Measurements from ENCODE around the gene MAD2L1. TPM values are rescaled to one million over a fixed set of nuclear protein-coding genes. Genes with fewer than 3 reads are reported as not detected.

MAD2L1 gene
- total RNA-seq, 2 donors from 2014 or later, result 37.8 to 43.6 TPM

GRCh38 chr4:120049732-120050494 lies 16.7 kb downstream of the MAD2L1 start:
- Mint-ChIP-seq H3K27me3 (no peaks in the 10 kb centered on the region), H3K4me1 (ENCODE audit: low read depth in 2 of 2) (peaks cover 3 to 5% of the 10 kb centered on the region in 2 donors), H3K9me3 (no peaks in the 10 kb centered on the region), H3K36me3 (no peaks in the 10 kb centered on the region), H3K27ac (peak overlapping the region in 1 of 2 donors; percentile 77), H3K4me3 (peak overlapping the region; percentile 28)
- peak; percentile 84 to 89 for ATAC-seq
- peak; percentile 74 for DNase-seq (ENCODE audit: low spot score)

DNA sequence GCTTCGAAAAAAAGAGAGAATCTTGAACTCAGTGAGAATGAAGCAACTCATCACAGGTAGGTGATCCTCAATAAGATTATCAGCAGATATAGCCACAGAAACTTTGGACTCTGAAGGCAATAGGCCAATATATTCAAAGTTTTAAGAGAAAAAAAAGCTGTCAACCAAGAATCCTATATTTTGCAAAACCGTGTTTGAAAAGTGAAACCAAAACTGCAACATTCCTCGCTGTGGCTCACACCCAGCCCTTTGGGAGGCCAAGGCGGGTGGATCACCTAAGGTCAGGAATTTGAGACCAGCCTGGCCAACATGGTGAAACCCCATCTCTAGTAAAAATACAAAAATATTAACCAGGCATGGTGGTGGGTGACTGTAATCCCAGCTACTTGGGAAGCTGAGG lies 22.8 kb downstream of the MAD2L1 start:
- no peak for ATAC-seq
- no peak for DNase-seq (ENCODE audit: low spot score)
- Mint-ChIP-seq H3K36me3 (peaks cover 7% of the 10 kb centered on the region), H3K4me1 (ENCODE audit: low read depth in 2 of 2) (no peaks in the 10 kb centered on the region), H3K4me3 (no peak overlapping the region), H3K27ac (no peak overlapping the region), H3K27me3 (peaks cover 4 to 7% of the 10 kb centered on the region in 2 donors), H3K9me3 (peaks cover 4% of the 10 kb centered on the region)

DNA sequence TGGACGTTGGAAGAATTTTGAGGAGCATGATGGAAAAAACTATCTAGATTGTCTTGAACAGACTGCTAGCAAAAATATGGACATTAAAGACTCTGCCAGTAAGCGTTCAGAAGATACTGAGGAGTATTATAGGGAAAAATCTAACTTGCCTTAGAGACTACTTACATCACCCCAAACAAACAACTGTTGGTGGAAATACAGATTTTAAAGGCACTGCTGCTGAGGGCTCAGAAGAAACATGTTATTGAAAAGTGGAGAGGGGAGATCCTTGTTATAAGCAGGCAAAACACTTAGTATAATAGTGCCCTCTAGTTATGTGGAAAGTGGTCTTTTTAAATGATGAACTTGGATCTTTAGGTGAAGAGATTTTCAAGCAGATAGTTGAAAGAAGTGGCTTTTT lies 29.2 kb downstream of the MAD2L1 start:
- H3K9me3 Mint-ChIP-seq, result no peaks in the 10 kb centered on the region
- DNase-seq (ENCODE audit: low spot score) (no peak), ATAC-seq (no peak)
- H3K4me3 Mint-ChIP-seq, result no peak overlapping the region
- no peak overlapping the region for H3K27ac Mint-ChIP-seq
- peaks cover 28 to 36% of the 10 kb centered on the region in 2 donors for H3K27me3 Mint-ChIP-seq
- H3K36me3 Mint-ChIP-seq, result no peaks in the 10 kb centered on the region
- H3K4me1 Mint-ChIP-seq (ENCODE audit: low read depth in 2 of 2), result no peaks in the 10 kb centered on the region

DNA sequence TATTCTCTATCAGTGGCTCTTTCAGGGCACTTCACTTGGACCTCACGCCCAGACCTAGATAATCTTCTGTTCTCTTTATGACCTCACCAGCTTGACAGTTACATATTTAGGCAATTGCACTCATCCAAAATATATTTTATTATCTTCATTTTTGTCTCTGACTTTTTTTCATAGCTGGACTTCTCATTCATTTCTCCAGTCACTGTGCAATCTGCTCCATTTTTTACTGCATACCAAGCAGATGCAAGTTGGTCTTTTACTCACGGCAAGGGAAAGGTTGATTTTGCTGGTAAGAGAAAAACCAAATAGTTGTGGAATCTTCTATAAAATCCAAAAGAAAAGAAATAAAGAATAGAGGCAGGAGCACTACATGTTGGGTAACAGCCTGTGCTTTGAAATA lies 31.7 kb downstream of the MAD2L1 start:
- Mint-ChIP-seq H3K27ac (no peak overlapping the region), H3K4me1 (ENCODE audit: low read depth in 2 of 2) (no peaks in the 10 kb centered on the region), H3K27me3 (peaks cover 27 to 33% of the 10 kb centered on the region in 2 donors), H3K36me3 (no peaks in the 10 kb centered on the region), H3K9me3 (no peaks in the 10 kb centered on the region), H3K4me3 (no peak overlapping the region)
- DNase-seq (ENCODE audit: low spot score), result no peak
- no peak for ATAC-seq

DNA sequence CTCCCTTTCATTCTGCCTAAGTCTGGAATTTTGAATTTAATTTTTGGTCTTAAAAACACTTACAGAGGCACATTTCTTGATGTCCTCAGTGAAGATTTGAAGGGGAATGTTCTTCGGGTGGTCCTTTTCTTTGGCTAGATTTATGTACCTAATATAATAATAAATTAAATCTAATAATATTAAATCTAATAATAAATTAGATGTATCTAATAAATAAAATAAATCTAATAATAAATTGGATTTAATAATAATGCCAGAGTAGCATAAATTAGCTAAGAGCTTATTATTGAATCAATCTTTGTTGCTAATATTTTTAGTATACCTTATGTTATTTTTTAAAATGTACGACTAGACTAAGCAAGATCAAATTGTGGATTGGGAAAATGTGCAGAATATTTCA lies 39.8 kb downstream of the MAD2L1 start:
- H3K27me3 Mint-ChIP-seq, result peaks cover 4 to 9% of the 10 kb centered on the region in 2 donors
- H3K9me3 Mint-ChIP-seq, result no peaks in the 10 kb centered on the region
- H3K4me1 Mint-ChIP-seq (ENCODE audit: low read depth in 2 of 2), result no peaks in the 10 kb centered on the region
- no peak for ATAC-seq
- H3K36me3 Mint-ChIP-seq, result no peaks in the 10 kb centered on the region
- no peak overlapping the region for H3K27ac Mint-ChIP-seq
- no peak for DNase-seq (ENCODE audit: low spot score)
- H3K4me3 Mint-ChIP-seq, result no peak overlapping the region

DNA sequence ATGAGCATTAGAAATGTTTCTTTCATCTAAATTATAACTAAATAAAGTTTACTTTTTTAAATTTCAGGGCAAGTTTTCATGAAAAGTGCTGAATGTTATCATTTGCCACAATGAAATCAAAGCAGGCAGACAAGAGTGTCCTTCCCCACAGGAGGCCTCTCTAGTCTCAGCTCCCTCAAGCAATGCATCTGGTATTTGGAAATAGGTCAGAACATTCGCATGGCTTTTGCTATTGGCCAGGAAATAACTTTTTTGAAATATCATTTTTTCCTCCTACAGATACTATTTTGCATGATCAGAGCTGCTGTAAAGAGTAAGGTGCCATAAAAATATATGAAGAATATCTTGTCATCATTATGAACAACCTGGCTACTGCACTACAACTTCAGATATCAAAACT lies 41.1 kb downstream of the MAD2L1 start:
- Mint-ChIP-seq H3K4me1 (ENCODE audit: low read depth in 2 of 2) (no peaks in the 10 kb centered on the region), H3K9me3 (no peaks in the 10 kb centered on the region), H3K4me3 (no peak overlapping the region), H3K36me3 (no peaks in the 10 kb centered on the region), H3K27ac (no peak overlapping the region), H3K27me3 (peaks cover 2 to 9% of the 10 kb centered on the region in 2 donors)
- ATAC-seq, result no peak
- DNase-seq (ENCODE audit: low spot score), result no peak

DNA sequence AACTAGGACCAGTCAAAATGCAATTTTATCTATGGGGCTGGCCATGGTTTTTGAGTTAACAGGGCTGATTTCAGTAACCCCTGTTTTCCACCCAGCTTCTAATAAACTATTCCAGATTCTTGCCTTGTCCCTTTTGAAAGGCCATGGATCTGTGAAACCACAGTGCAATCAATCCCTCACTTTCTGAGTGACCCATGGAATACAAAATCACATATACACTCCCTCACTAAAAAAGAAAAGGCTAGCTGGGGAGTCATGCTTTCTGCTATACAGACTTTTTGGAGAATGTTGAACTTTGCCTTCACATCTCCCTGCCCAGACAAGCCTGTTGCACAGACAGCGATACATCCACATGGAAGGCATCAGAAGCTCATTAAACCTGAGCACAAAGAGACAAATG lies 47.9 kb downstream of the MAD2L1 start:
- Mint-ChIP-seq H3K9me3 (peaks cover 5% of the 10 kb centered on the region), H3K4me1 (ENCODE audit: low read depth in 2 of 2) (no peaks in the 10 kb centered on the region), H3K36me3 (no peaks in the 10 kb centered on the region), H3K27me3 (peaks cover 0 to 29% of the 10 kb centered on the region in 2 donors), H3K4me3 (no peak overlapping the region), H3K27ac (no peak overlapping the region)
- no peak for DNase-seq (ENCODE audit: low spot score)
- ATAC-seq, result no peak

- ATAC-seq, result no peak
- Mint-ChIP-seq H3K4me1 (ENCODE audit: low read depth in 2 of 2) (no peaks in the 10 kb centered on the region), H3K27me3 (peaks cover 0 to 30% of the 10 kb centered on the region in 2 donors), H3K27ac (no peak overlapping the region), H3K36me3 (no peaks in the 10 kb centered on the region), H3K4me3 (no peak overlapping the region), H3K9me3 (peaks cover 5% of the 10 kb centered on the region)
- DNase-seq (ENCODE audit: low spot score), result no peak
Measured at GRCh38 chr4:120017939-120018692, 48.5 kb downstream of the MAD2L1 start.

GRCh38 chr4:120011725-120012124 lies 54.9 kb downstream of the MAD2L1 start:
- DNase-seq (ENCODE audit: low spot score) (no peak), ATAC-seq (no peak)
- peaks cover 0 to 27% of the 10 kb centered on the region in 2 donors for H3K27me3 Mint-ChIP-seq
- H3K27ac Mint-ChIP-seq, result no peak overlapping the region
- H3K4me1 Mint-ChIP-seq (ENCODE audit: low read depth in 2 of 2), result no peaks in the 10 kb centered on the region
- H3K36me3 Mint-ChIP-seq, result no peaks in the 10 kb centered on the region
- peaks cover 4% of the 10 kb centered on the region for H3K9me3 Mint-ChIP-seq
- H3K4me3 Mint-ChIP-seq, result no peak overlapping the region

DNA sequence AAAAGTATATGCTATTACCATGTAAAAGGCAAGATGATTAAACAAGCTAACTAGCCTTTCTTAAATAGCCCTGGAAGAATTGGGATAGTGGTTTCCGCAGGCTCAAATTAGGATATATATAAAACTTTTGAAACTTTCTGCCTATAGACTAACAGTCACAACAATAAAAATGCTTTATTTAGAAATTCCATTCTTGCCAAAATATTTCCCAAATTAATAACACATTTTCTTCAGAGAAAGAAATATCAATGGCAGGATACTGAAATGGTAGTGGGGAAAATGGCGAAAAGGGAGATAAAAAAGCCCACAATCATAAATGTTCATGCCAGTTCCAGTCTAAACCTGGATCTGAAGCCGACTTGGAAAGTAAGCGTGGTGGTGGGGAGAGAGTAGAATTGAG lies 56.0 kb downstream of the MAD2L1 start:
- Mint-ChIP-seq H3K4me3 (no peak overlapping the region), H3K36me3 (no peaks in the 10 kb centered on the region), H3K27me3 (peaks cover 0 to 16% of the 10 kb centered on the region in 2 donors), H3K4me1 (ENCODE audit: low read depth in 2 of 2) (no peaks in the 10 kb centered on the region), H3K27ac (no peak overlapping the region), H3K9me3 (peaks cover 1% of the 10 kb centered on the region)
- DNase-seq (ENCODE audit: low spot score), result no peak
- ATAC-seq, result no peak

GRCh38 chr4:120009731-120010130 lies 56.9 kb downstream of the MAD2L1 start:
- no peak overlapping the region for H3K27ac Mint-ChIP-seq
- ATAC-seq (peak in 1 of 2 donors; percentile 11), DNase-seq (ENCODE audit: low spot score) (no peak)
- H3K27me3 Mint-ChIP-seq, result peaks cover 0 to 9% of the 10 kb centered on the region in 2 donors
- H3K36me3 Mint-ChIP-seq, result no peaks in the 10 kb centered on the region
- H3K4me3 Mint-ChIP-seq, result no peak overlapping the region
- H3K9me3 Mint-ChIP-seq, result no peaks in the 10 kb centered on the region
- no peaks in the 10 kb centered on the region for H3K4me1 Mint-ChIP-seq (ENCODE audit: low read depth in 2 of 2)

- Mint-ChIP-seq H3K4me1 (ENCODE audit: low read depth in 2 of 2) (no peaks in the 10 kb centered on the region), H3K9me3 (no peaks in the 10 kb centered on the region), H3K27ac (no peak overlapping the region), H3K36me3 (no peaks in the 10 kb centered on the region), H3K4me3 (no peak overlapping the region), H3K27me3 (peaks cover 0 to 4% of the 10 kb centered on the region in 2 donors)
- ATAC-seq, result no peak
- DNase-seq (ENCODE audit: low spot score), result no peak
Measured at GRCh38 chr4:120008957-120009356, 57.7 kb downstream of the MAD2L1 start.

DNA sequence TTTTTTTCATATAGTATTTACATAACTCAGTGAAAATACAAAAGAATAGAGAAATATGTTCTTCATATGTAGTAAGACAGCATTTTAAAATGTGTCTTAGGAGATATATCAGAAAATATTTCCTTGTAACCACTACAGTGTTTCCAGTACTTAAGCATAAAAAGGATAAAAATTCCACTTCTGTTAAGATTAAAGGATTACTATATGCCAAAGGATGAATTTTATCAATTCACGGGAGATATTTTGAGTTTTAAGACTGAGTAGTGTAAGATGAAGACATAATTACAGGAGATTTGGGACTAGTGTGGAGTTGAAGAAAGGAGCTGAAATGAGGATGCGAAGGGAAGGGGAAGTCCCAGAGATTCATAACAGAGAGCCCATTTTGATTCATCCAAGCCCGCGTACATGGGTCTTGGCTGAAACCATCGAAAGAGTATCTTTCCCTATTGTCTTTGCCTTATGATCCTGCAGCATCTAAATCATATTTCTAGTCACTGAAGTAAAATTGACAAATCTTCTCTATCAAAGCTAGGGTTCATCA lies 58.7 kb downstream of the MAD2L1 start:
- Mint-ChIP-seq H3K27ac (no peak overlapping the region), H3K4me1 (ENCODE audit: low read depth in 2 of 2) (no peaks in the 10 kb centered on the region), H3K4me3 (no peak overlapping the region), H3K9me3 (peaks cover 4% of the 10 kb centered on the region), H3K36me3 (no peaks in the 10 kb centered on the region), H3K27me3 (no peaks in the 10 kb centered on the region)
- ATAC-seq (no peak), DNase-seq (ENCODE audit: low spot score) (no peak)

- no peak overlapping the region for H3K27ac Mint-ChIP-seq
- no peaks in the 10 kb centered on the region for H3K4me1 Mint-ChIP-seq (ENCODE audit: low read depth in 2 of 2)
- H3K27me3 Mint-ChIP-seq, result no peaks in the 10 kb centered on the region
- peaks cover 4% of the 10 kb centered on the region for H3K9me3 Mint-ChIP-seq
- H3K36me3 Mint-ChIP-seq, result no peaks in the 10 kb centered on the region
- no peak overlapping the region for H3K4me3 Mint-ChIP-seq
- ATAC-seq (no peak), DNase-seq (ENCODE audit: low spot score) (no peak)
Measured at GRCh38 chr4:120007191-120007871, 59.3 kb downstream of the MAD2L1 start.
